Thyroid gland (tissue), 4 donors: ENCODE data around the gene ERC1.

ENCODE experiments used
- POLR2A ChIP-seq, 2 donors: fragments of 450-650 bp; IDR thresholded peaks; one replicate each; pipeline ENCODE4 v1.6.1; 2017; ENCODE audit warnings: antibody characterized with exemption in 2 of 2, mild to moderate bottlenecking in 2 of 2, moderate library complexity in 1 of 2
- TF ChIP-seq, protein P1 (sequence below), 6 experiments: fragments of 200-600 bp in 3 of 6; fragments of 450-650 bp in 3 of 6; sonication (generic) in 3 of 6; IDR thresholded peaks; one replicate each; pipeline ENCODE4 v1.5.1; 2016 to 2019; ENCODE audit warnings: antibody characterized with exemption in 6 of 6, mild to moderate bottlenecking in 2 of 6, inconsistent platforms in 1 of 6, moderate library complexity in 1 of 6

- TF ChIP-seq, protein P1, sequence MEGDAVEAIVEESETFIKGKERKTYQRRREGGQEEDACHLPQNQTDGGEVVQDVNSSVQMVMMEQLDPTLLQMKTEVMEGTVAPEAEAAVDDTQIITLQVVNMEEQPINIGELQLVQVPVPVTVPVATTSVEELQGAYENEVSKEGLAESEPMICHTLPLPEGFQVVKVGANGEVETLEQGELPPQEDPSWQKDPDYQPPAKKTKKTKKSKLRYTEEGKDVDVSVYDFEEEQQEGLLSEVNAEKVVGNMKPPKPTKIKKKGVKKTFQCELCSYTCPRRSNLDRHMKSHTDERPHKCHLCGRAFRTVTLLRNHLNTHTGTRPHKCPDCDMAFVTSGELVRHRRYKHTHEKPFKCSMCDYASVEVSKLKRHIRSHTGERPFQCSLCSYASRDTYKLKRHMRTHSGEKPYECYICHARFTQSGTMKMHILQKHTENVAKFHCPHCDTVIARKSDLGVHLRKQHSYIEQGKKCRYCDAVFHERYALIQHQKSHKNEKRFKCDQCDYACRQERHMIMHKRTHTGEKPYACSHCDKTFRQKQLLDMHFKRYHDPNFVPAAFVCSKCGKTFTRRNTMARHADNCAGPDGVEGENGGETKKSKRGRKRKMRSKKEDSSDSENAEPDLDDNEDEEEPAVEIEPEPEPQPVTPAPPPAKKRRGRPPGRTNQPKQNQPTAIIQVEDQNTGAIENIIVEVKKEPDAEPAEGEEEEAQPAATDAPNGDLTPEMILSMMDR (IDR thresholded peaks at IDR 0.05): no peak
- no peak for TF ChIP-seq POLR2A (IDR thresholded peaks at IDR 0.05)
These were observed 50.5 kb downstream of the ERC1 start for GRCh38 chr12:1041478-1041877.
